HG03097 (cell line): ENCODE results near the gene ZNF394.
"Not testable (repeated sequence)": the region's sequence is repeated elsewhere in the genome, so short reads cannot be mapped to it uniquely, and the experiment has no call there.

Experiments
- ATAC-seq: cut with Tn5 transposase; IDR thresholded peaks from one replicate; pipeline ENCODE4 v1.9.1; 2021; ENCODE audit not compliant: unreplicated experiment, low FRiP score

Gene ZNF394

GRCh38 chr7:99499721-99500636, at the start of gene ZNF394:
TSS of gene ZNF394 (minus strand) at chr7:99500281. CDS start at chr7:99500093, 188 bp downstream.
- peak; percentile 40 for ATAC-seq

DNA sequence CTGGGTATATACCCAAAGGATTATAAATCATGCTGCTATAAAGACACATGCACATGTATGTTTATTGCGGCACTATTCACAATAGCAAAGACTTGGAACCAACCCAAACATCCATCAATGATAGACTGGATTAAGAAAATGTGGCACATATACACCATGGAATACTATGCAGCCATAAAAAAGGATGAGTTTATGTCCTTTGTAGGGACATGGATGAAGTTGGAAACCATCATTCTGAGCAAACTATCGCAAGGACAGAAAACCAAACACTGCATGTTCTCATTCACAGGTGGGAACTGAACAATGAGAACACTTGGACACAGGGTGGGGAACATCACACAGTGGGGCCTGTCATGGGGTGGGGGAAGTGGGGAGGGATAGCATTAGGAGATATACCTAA, 49.5 kb upstream of the ZNF394 start:
- ATAC-seq: not testable (repeated sequence)

- ATAC-seq: not testable (repeated sequence)
Measured at GRCh38 chr7:99545308-99545707, 45.2 kb upstream of the ZNF394 start.

DNA sequence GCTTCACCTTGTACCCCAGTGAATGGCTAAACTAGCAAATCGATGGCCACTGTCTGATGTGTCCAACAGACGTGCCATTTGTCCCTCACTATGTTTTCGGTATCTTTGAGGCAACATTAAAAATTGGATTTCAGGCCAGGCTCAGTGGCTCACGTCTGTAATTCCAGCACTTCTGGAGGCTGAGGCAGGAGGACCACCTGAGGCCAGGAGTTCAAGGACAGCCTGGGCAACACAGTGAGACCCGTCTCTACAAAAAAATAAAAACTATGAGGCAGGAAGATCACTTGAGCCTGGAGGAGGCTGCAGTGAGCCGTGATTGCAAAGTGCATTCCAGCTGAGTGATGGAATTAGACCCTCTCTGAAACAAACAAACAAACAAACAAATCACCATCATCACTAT, 43.8 kb upstream of the ZNF394 start:
- ATAC-seq: no peak

DNA sequence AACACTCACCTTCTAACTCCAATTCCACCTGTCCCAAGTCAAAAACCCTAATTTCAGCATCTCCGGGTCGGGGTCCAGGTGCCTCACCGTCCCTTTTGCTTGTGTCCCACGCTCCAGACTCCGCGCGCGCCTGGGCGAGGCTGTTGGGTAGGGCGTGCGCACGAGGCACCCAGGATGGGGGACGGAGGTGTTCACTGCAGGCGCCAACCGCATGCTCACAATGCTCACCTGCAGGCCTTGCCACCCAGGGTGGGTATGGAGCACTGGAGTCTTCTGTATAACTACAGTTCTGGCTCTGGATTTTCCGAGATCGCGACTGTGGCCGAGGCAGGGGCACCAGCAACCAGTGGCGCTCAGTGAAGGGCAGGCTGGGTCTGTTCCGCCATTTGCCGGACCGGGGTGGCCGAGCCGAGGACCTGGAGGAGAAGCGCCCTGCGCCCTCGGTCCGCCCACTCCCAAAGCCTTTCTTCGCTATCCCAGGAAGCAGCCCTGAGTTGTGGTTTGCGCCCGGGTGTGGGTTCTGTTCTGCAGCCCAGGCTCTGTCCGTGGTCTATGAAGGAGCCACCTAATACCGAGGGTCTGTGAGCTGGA, 43.1 kb upstream of the ZNF394 start:
- no peak for ATAC-seq

DNA sequence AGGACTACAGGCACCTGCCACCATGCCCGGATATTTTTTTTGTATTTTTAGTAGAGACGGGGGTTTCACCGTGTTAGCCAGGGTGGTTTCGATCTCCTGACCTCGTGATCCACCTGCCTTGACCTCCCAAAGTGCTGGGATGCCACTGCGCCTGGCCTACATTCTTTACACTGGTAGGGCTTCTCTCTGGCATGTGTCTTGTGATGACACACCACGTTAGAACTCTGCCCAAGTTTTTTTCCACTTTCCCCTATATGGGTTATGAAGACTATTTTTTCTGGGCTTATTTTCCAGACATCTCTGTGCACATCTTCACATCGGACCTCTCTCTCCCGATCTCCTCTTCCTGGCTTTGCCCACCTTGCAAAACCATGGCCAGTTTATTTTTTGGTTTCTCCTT, 41.1 kb upstream of the ZNF394 start:
- ATAC-seq: no peak

DNA sequence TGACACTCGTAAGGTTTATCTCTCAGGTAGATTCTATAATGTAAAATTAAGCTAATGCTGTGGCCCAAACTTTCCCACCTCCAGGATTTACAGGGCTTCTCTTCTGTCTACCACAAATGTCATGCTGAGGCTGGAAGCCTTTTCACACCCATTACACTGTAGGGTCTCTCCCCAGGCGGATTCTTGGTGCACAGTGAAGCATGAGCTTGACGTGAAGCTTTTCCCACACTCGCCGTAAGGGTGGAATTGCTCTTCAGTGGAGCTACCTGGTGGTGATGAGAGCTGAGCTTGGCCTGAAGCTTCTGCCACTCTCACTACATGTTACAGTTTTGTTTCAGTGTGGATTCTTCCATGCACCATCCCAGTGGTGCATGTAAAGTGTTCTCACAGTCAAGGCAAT, 40.5 kb upstream of the ZNF394 start:
- no peak for ATAC-seq

DNA sequence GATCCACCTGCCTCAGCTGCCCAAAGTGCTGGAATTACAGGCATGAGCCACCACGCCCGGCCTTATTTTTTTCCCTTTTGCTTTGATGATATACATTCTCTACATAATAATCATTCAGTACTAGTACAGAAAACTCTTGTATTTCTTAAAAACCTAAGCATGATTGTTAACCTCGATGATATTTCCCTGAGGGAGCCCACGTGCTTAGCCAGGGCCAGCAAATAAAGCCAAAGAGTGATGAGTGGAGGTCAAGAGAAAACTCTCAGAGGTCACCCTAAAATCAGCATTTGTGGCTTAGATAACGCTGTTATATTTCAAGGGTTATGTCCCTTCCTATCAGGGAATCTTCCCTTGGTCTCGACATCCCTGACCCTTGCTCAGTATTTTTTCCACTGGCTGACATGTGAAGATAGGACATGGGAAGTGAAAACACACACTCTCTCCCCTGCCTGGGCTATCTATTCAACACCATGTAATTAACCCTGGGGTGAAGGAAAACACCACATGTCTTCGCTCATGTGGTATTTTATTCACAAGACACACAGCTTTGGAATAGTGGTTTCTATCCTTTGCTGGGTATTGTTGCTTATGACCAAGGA, 39.2 kb upstream of the ZNF394 start:
- no peak for ATAC-seq

DNA sequence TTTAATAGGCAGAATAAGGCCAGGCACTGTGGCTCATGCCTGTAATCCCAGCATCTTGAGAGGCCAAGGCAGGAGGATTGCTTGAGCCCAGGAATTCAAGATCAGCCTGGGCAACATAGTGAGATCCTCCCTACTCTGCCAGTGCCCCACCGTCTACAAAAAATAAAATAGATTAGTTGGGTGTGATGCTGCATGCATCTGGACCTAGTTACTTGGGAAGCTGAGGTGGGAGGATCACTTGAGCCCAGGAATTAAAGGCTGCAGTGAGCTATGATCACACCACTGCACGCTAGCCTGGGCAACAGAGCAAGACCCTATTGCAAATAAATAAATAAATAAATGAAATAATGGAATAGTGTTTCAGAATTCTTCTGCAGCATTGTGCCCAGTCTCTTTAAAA, 35.6 kb upstream of the ZNF394 start:
- ATAC-seq: no peak

- ATAC-seq: no peak
Measured at GRCh38 chr7:99531354-99531765, 31.3 kb upstream of the ZNF394 start.

GRCh38 chr7:99525713-99526440, 25.8 kb upstream of the ZNF394 start:
- ATAC-seq: no peak

- no peak for ATAC-seq
Measured at GRCh38 chr7:99521399-99521798, 21.3 kb upstream of the ZNF394 start.

GRCh38 chr7:99514050-99514449, 14.0 kb upstream of the ZNF394 start:
- no peak for ATAC-seq

DNA sequence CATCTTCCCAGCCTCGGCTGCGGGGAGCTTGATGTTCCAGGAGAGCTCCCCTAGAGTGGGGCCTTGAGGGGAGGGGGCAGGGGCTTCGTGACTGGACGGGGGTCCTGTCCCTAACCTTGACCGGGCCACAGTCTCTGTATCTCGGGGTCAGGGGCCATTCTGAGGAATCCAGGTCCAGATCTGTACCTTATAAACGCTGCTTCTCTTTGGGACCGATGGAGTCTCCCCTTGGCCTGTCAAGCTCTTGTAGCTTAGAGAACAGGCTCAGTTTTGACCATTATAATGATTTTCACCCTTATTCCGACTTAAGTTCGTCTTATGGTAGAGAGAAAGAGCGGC, 5.2 kb upstream of the ZNF394 start:
- no peak for ATAC-seq

DNA sequence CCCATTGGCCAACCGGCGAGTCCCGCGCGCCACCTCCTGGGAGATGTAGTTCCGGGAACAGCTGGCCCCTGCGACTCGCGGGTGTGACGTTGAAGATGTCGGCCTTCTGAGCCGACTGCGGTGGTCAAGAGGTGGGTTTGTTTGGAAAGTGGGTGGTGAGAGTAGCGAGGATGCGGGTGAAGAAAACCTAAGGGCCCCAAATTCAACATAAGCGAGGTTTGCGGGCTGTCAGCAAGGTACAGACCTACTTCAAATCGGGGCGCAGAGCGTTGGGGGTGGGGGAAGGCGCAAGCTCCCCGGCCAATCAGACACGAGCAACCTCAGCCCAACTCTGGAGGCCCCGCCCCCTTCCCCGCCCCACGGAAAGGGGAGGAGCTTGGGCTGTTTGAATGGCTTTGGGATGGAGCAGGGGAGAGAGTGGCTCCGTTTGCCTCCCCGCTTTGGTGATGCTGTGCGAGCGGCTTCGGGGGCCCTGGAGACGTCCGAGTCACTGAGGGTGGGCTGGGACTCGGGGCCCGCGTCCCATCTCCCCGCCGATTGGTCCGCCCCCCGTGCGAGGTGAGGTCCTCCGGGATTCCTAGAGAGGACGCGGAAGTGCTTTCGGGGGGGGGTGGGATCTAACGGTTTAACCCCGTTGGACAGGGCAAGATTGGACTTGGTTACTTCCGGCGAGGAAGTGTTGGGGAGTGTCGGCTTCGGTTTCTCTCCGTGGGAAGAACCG, 4.7 kb upstream of the ZNF394 start, which contains the start of gene ZKSCAN5:
TSS of gene ZKSCAN5 (plus strand) at position 60 of the 721 bp plus-strand sequence. CDS start 1,383 bp downstream, outside the sequence.
- ATAC-seq: peak; percentile 58

GRCh38 chr7:99504281-99504602, 4.2 kb upstream of the ZNF394 start:
- no peak for ATAC-seq

GRCh38 chr7:99501236-99501635, 1.2 kb upstream of the ZNF394 start:
- not testable (repeated sequence) for ATAC-seq

- ATAC-seq: no peak
Measured at GRCh38 chr7:99500637-99501009, 542 bp upstream of the ZNF394 start.

DNA sequence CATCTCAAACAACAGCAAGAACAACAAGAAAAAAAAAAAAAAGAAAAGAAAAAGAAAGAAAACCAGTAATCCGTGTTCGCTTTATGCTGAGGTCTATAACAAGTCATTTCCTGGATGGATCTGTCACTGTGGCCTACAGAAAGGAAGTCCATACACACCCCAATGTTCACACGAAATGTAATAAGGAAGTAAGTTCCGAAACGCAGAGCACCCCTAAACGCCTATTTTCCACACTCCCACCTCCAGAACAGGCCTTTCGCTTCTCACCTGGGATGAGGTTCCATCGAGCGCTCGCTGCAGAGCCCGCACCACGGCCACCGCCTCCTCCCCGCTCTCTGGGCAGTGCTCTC, 735 bp downstream of the ZNF394 start:
- ATAC-seq: no peak

DNA sequence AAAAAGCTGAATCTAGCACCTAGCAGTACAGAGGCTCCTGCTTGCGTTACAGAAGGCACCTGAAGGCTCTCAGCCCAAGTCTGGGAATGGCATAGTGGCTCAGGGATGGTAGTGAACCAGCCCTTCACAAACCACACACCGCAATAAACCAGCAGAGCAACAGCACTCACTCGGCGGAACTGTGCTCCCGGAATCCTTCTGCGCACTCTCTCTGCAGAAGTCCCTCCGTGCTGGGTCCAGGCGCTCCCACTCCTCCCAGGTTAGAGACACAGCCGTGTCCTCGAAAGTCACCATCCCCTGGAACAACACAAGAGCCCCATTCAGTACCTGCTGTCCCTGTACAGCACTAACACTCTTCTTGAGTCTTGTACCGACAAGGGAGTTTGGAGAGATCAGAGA, 1.5 kb downstream of the ZNF394 start:
- ATAC-seq: no peak
